Hepatocyte (in vitro differentiated cells): Measurements from ENCODE around the gene FHOD3.

ENCODE experiments used
- EZH2 ChIP-seq: fragments of 200-600 bp; sonication (generic); IDR thresholded peaks from 2 replicates; pipeline ENCODE4 v1.6.1; 2016; ENCODE audit warnings: antibody characterized with exemption, mild to moderate bottlenecking, borderline replicate concordance
- EZH2phosphoT487 ChIP-seq: fragments of 200-600 bp; sonication (generic); IDR thresholded peaks from one replicate; pipeline ENCODE4 v1.6.1; 2018; ENCODE audit warnings: antibody characterized with exemption, mild to moderate bottlenecking, low read depth, moderate library complexity; ENCODE audit not compliant: unreplicated experiment, severe bottlenecking
- TF ChIP-seq, protein P1 (sequence below): fragments of 200-600 bp; sonication (generic); IDR thresholded peaks from 2 replicates; pipeline ENCODE4 v1.5.1; 2016; ENCODE audit warnings: antibody characterized with exemption, mild to moderate bottlenecking; ENCODE audit not compliant: poor library complexity

GRCh38 chr18:36275561-36275960 is 22.0 kb upstream of the FHOD3 start:
- TF ChIP-seq, protein P1, sequence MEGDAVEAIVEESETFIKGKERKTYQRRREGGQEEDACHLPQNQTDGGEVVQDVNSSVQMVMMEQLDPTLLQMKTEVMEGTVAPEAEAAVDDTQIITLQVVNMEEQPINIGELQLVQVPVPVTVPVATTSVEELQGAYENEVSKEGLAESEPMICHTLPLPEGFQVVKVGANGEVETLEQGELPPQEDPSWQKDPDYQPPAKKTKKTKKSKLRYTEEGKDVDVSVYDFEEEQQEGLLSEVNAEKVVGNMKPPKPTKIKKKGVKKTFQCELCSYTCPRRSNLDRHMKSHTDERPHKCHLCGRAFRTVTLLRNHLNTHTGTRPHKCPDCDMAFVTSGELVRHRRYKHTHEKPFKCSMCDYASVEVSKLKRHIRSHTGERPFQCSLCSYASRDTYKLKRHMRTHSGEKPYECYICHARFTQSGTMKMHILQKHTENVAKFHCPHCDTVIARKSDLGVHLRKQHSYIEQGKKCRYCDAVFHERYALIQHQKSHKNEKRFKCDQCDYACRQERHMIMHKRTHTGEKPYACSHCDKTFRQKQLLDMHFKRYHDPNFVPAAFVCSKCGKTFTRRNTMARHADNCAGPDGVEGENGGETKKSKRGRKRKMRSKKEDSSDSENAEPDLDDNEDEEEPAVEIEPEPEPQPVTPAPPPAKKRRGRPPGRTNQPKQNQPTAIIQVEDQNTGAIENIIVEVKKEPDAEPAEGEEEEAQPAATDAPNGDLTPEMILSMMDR: no peak
- TF ChIP-seq EZH2phosphoT487 (no peak), EZH2 (no peak)
